ENCODE results near the gene ATP6V1B1. TPM values are rescaled to one million over a fixed set of nuclear protein-coding genes. Genes with fewer than 3 reads are reported as not detected.

Gene ATP6V1B1
- polyA plus RNA-seq, 3 donors = not detected

DNA sequence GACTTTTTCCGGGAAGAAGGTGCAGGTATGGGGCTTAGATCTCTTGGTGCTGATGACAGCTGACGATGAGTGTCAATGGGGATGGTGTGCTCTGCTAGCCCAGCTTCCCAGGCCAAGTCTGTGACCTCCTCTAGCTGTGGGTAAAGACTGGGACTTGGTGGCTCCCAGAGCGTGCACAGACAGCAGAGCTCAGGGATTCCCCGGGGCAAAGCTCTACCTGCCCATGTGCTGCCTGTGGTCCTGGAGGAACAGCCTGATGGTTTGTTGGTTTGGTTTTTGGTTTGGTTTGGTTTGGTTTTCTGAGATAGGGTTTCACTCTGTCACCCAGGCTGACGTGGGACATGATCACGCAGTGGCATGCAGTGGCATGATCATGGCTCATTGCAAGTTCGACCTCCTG is 19.2 kb downstream of the ATP6V1B1 start:
- H4K20me1 ChIP-seq (ENCODE audit: insufficient read depth, low read length) = no peaks in the 10 kb centered on the region
- H3K4me1 ChIP-seq (ENCODE audit: control insufficient read depth in 1 of 2, insufficient read depth in 2 of 2, low read length in 2 of 2) = no peaks in the 10 kb centered on the region
- no peaks in the 10 kb centered on the region for H3K9me3 ChIP-seq (replicated peaks in 1 of 2; ENCODE audit: control insufficient read depth in 1 of 2, insufficient read depth in 1 of 2, low read length in 2 of 2)
- peaks cover 6 to 14% of the 10 kb centered on the region in 2 donors for H3K27me3 ChIP-seq (ENCODE audit: control insufficient read depth in 2 of 2, insufficient read depth in 2 of 2, low read length in 2 of 2)
- H3K27ac ChIP-seq (ENCODE audit: low read depth in 1 of 2, low read length in 2 of 2) = no peak overlapping the region
- Mint-ChIP-seq H3K4me1 (peaks cover 4% of the 10 kb centered on the region), H3K36me3 (no peaks in the 10 kb centered on the region), H3K27me3 (ENCODE audit: low read depth in 3 of 3) (peaks cover 36 to 51% (median 38%) of the 10 kb centered on the region in 3 donors), H3K4me3 (peak overlapping the region in 1 of 2 donors; percentile 58), H3K27ac (no peak overlapping the region), H3K9me3 (no peaks in the 10 kb centered on the region)
- TF ChIP-seq, protein P1, sequence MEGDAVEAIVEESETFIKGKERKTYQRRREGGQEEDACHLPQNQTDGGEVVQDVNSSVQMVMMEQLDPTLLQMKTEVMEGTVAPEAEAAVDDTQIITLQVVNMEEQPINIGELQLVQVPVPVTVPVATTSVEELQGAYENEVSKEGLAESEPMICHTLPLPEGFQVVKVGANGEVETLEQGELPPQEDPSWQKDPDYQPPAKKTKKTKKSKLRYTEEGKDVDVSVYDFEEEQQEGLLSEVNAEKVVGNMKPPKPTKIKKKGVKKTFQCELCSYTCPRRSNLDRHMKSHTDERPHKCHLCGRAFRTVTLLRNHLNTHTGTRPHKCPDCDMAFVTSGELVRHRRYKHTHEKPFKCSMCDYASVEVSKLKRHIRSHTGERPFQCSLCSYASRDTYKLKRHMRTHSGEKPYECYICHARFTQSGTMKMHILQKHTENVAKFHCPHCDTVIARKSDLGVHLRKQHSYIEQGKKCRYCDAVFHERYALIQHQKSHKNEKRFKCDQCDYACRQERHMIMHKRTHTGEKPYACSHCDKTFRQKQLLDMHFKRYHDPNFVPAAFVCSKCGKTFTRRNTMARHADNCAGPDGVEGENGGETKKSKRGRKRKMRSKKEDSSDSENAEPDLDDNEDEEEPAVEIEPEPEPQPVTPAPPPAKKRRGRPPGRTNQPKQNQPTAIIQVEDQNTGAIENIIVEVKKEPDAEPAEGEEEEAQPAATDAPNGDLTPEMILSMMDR (IDR thresholded peaks at IDR 0.05) = no peak
- H3K79me2 ChIP-seq (ENCODE audit: insufficient read depth, low read length) = no peaks in the 10 kb centered on the region
- intact Hi-C loops (cut with micrococcal nuclease) = no loop called here
- DNase-seq = no peak
- no peak overlapping the region for H3K9ac ChIP-seq (ENCODE audit: insufficient read depth, low read length, poor library complexity, severe bottlenecking)
- H3K36me3 ChIP-seq (replicated peaks in 1 of 2; ENCODE audit: control insufficient read depth in 1 of 2, insufficient read depth in 2 of 2, low read length in 2 of 2) = no peaks in the 10 kb centered on the region
- H3K4me2 ChIP-seq (replicated peaks; ENCODE audit: extremely low read depth, low read length, poor library complexity, severe bottlenecking) = no peak overlapping the region
- no peak overlapping the region for H2AFZ ChIP-seq (ENCODE audit: insufficient read depth, low read depth, low read length, poor library complexity, severe bottlenecking)
- no peak overlapping the region for H3K4me3 ChIP-seq (replicated peaks in 1 of 3; ENCODE audit: low read depth in 2 of 3, low read length in 3 of 3)
- 100% methylated on average over 4 of the region's 7 CpGs for WGBS (ENCODE audit: insufficient coverage)

DNA sequence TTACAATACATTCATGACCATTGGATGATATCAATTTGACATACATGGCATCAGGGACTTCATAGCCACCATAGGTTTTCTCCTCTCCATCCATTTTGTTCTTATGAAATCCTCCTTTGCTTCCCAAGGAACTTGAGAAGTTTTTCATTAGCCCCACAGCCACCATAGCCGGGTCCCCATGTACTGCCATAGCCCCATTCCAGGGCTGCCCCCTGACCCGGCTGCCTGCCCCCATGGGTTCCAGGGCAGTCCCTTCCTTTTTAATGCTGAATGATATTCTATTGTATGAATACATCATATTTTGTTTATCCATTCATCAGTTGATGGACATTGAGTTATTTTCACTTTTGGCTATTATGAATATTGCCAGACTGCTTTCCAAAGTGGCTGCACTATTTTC is 20.4 kb downstream of the ATP6V1B1 start:
- no peaks in the 10 kb centered on the region for H3K36me3 Mint-ChIP-seq
- H3K9ac ChIP-seq (ENCODE audit: insufficient read depth, low read length, poor library complexity, severe bottlenecking) = no peak overlapping the region
- H3K4me2 ChIP-seq (replicated peaks; ENCODE audit: extremely low read depth, low read length, poor library complexity, severe bottlenecking) = no peak overlapping the region
- WGBS (ENCODE audit: insufficient coverage) = no CpG with 5 or more reads among the region's 2 CpGs
- TF ChIP-seq, protein P1 (IDR thresholded peaks at IDR 0.05) = no peak
- no peak overlapping the region for H2AFZ ChIP-seq (ENCODE audit: insufficient read depth, low read depth, low read length, poor library complexity, severe bottlenecking)
- no peaks in the 10 kb centered on the region for H3K4me1 ChIP-seq (ENCODE audit: control insufficient read depth in 1 of 2, insufficient read depth in 2 of 2, low read length in 2 of 2)
- peak overlapping the region in 1 of 7 donors; percentile 14 for H3K27ac Mint-ChIP-seq
- H3K4me3 ChIP-seq (replicated peaks in 1 of 3; ENCODE audit: low read depth in 2 of 3, low read length in 3 of 3) = no peak overlapping the region
- intact Hi-C loops (cut with micrococcal nuclease) = no loop called here
- peaks cover 32 to 48% (median 37%) of the 10 kb centered on the region in 3 donors for H3K27me3 Mint-ChIP-seq (ENCODE audit: low read depth in 3 of 3)
- no peaks in the 10 kb centered on the region for H3K79me2 ChIP-seq (ENCODE audit: insufficient read depth, low read length)
- no peak for DNase-seq
- no peak overlapping the region for H3K4me3 Mint-ChIP-seq
- peaks cover 4% of the 10 kb centered on the region for H3K4me1 Mint-ChIP-seq
- no peak overlapping the region for H3K27ac ChIP-seq (ENCODE audit: low read depth in 1 of 2, low read length in 2 of 2)
- peaks cover 0 to 1% (median 0%) of the 10 kb centered on the region in 7 donors for H3K9me3 Mint-ChIP-seq
- H3K27me3 ChIP-seq (ENCODE audit: control insufficient read depth in 2 of 2, insufficient read depth in 2 of 2, low read length in 2 of 2) = peaks cover 6 to 14% of the 10 kb centered on the region in 2 donors
- no peaks in the 10 kb centered on the region for H3K9me3 ChIP-seq (replicated peaks in 1 of 2; ENCODE audit: control insufficient read depth in 1 of 2, insufficient read depth in 1 of 2, low read length in 2 of 2)
- H3K36me3 ChIP-seq (replicated peaks in 1 of 2; ENCODE audit: control insufficient read depth in 1 of 2, insufficient read depth in 2 of 2, low read length in 2 of 2) = no peaks in the 10 kb centered on the region
- H4K20me1 ChIP-seq (ENCODE audit: insufficient read depth, low read length) = no peaks in the 10 kb centered on the region
